Panc1 (cell line): ENCODE measurements around the gene APOBEC2.
"Not testable (repeated sequence)": the region's sequence is repeated elsewhere in the genome, so short reads cannot be mapped to it uniquely, and the experiment has no call there.

Experiments
- CTCF ChIP-seq: fragments of 450-650 bp; IDR thresholded peaks from 2 replicates; pipeline ENCODE4 v1.5.1; 2017; ENCODE audit warnings: mild to moderate bottlenecking
- POLR2AphosphoS5 ChIP-seq: IDR thresholded peaks from 2 replicates; pipeline ENCODE4 v1.6.1; 2012; ENCODE audit warnings: mild to moderate bottlenecking, low read depth, low read length, moderate library complexity
- SIN3A ChIP-seq: IDR thresholded peaks from 2 replicates; pipeline ENCODE4 v1.6.1; 2012; ENCODE audit warnings: low read depth, mild to moderate bottlenecking, low read length, moderate library complexity, borderline replicate concordance; ENCODE audit not compliant: insufficient read depth
- TCF7L2 ChIP-seq: IDR thresholded peaks from 2 replicates; pipeline ENCODE4 v1.6.1; 2011; ENCODE audit warnings: mild to moderate bottlenecking, low read depth, low read length, inconsistent platforms

GRCh38 chr6:41006980-41007379 lies 46.0 kb upstream of the APOBEC2 start:
- not testable (repeated sequence) for TF ChIP-seq CTCF, POLR2AphosphoS5, SIN3A, TCF7L2
